GM11168 (cell line): ENCODE measurements around the gene FOXC2.
"Not testable (repeated sequence)": the region's sequence is repeated elsewhere in the genome, so short reads cannot be mapped to it uniquely, and the experiment has no call there.

Experiments used
- in situ Hi-C: fragments of 300-500 bp; cut with MboI; formaldehyde crosslinking; loops from one replicate; pipeline ENCODE4 v1.12.0; 2022; ENCODE audit warnings: low sequenced_read_pairs; ENCODE audit not compliant: unreplicated experiment

The FOXC2 gene

DNA sequence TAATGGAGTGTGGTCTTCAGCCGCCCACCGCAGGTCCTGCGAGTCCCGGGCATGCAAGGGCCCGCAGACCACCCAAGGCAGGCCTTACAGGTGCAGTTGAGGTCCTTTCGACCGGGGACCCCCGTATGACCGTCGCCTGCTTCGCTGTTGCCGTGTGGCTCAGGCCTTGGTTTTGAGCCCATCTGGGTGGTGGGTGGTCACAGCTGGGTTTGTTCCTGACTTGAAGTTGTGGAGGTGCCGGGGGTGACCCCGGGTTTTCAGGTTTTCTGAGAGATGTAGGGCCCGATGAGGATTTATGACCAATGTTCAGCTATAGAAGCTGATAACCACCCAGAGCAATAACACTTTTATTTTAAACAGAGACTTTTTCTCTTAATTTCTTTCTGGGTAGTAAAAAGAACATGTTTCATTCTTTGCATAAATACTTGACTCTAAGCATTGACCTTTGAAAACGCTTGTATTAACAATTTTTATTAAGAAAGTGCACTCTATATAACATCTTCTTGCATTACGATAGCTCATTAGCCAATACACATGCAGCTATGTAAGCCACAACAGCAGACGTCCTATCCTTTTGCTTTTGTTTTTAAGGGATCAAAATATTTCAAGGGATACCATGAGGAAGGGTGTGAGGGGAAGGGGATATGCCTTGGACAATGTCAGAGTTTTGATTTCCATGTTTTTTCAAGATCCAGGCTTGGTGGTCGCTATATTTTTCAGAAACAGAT is 13.6 kb downstream of the FOXC2 start:
- in situ Hi-C loops: no loop called here

DNA sequence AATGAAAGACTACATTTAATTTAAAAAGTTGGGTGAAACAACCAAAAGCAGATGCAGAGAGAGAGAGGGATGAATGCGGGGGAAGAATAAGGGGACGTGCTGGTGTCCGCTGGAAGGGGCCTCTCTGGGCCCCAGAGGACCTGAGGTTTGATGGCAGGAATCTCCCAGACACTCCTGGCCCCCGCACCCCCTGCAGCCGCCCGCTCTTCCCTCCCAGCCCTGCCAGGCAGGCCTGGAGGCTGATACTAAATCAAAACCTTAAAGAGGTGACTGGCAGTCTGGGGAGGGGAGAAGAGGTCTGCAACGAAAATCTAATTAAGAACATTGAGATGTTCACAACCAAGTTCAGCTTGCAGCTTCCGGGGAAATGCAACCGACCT is 14.2 kb downstream of the FOXC2 start:
- in situ Hi-C loops: no loop called here

GRCh38 chr16:86581458-86581857 is 14.8 kb downstream of the FOXC2 start:
- in situ Hi-C loops: no loop called here

DNA sequence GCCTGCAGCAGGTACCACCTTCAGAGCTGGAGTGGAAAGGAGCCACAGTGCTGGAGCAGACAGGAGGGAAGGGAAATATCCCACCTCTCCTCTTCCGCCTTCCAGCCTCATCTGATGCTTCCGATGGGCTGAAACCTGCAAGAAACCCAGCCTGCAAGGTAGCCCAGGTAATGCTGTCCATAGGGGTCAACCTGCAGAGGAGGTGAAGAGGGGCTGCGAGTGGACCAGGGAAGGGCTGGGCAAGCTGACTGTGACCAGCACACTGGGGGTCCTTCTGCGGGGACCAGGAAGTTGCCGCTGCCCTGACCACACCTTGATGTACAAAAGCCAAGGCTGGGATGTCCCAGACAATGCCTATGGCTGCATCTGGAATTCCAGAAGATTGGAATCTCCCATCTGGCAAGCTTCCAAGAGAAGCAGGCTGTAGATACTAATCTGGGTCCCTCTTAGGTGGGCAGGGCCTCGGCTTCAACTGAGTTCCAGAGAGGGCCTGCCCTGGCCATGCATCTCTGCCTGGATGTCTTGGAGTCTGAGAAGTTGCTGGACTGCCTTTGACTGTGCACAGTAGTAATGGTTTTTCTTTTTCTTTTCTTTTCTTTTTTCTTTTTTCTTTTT is 17.5 kb downstream of the FOXC2 start:
- in situ Hi-C loops: no loop called here

DNA sequence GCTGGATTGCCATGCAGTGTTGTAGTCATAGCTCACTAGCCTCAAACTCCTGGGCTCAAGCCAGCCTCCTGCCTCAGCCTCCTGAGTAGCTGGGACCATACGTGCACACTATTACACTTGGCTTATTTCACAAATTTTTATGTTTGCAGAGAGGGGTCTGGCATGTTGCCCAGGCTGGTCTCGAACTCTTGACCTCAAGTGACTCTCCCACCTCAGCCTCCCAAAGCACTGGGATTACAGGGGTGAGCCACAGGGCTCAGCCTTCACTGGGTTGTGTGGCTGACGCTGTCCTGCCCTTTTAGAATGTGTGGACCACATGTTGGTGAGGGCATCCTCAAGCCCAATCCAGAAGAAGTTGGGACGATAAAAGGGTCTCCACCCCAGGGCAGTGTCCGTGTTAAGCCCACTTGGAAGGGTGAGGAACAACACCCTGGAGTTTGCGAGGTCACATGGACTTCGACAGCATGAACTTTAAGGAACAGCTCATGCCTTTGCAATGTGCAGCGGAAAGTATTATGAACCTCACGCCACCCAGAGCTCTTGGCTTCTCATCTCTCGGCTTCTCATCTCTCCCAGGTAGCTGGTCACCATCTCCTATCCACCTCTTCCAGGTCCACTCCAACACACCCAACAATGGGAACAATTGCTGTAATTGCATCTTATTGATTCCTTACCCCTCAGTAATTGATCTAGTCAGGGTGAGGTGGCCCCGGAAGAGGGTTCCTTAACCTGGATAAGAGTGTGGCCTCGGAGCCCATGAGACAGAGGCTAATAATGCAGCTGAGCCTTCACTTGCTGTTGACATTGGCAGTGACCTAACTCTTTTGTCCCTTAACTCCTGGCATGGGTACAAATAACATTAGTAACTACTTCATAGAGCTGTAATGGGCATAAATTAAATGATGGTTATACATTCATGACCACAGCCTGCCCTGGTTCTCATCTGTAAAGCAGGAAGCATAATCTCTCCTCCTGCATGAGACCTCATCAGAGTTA is 18.4 kb downstream of the FOXC2 start:
- in situ Hi-C loops: no loop called here

GRCh38 chr16:86585821-86586611 is 19.4 kb downstream of the FOXC2 start:
- in situ Hi-C loops: no loop called here

GRCh38 chr16:86587487-86587886 is 20.9 kb downstream of the FOXC2 start:
- in situ Hi-C loops: no loop called here

- in situ Hi-C loops: not testable (repeated sequence)
Measured at GRCh38 chr16:86587955-86588354, 21.3 kb downstream of the FOXC2 start.

DNA sequence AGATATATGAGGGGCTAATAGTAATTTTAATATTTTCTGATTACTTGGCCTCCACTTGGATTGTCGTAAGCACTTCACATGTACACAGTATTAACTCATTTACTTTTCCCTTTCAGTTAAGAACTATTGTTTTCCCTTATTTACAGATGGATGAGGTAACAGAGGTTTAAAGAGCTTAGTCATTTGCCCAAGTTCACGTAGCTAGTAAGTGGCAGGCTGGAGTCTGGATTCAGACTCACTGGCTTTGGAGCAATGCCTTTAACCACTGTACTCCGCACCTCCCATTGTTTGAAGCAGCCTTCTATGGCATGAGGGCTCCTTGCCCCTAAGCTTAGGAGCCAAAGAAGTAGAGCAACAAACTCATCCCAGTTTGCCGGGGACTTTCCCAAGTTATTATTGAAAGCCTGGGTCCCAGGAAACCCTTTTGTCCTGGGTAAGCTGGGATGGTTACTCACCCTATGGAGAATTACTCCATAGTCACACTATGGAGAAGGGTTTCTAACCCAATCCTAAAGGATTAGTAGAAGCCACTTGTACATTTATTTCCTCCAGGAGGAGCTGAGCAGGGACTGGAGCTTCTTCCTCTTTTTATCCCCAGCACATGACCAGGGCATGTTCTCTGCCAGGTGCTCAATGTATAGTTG is 24.0 kb downstream of the FOXC2 start:
- in situ Hi-C loops: no loop called here

GRCh38 chr16:86591270-86591669 is 24.6 kb downstream of the FOXC2 start:
- in situ Hi-C loops: no loop called here

- in situ Hi-C loops: no loop called here
Measured at GRCh38 chr16:86593913-86594620, 27.4 kb downstream of the FOXC2 start.

DNA sequence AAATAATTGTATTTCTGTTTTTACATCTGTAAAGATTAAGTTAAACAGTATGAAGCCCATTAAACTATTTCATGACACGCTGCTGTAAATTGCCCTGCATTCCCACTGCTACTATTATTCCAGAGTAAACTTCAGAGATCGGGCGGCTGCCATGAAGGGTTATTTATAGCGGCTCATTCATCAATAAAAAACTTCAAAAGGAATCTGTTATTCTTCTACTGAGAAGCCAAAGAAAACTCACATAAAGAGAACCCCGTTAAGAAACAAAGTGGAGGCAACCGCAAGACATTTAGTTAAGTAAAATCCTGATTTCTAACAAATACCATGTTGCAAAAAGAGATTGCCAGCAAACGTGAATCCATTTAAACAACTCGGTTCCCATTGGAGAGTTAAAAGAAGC is 28.1 kb downstream of the FOXC2 start:
- in situ Hi-C loops: no loop called here

- in situ Hi-C loops: no loop called here
Measured at GRCh38 chr16:86595983-86596605, 29.5 kb downstream of the FOXC2 start.

- in situ Hi-C loops: no loop called here
Measured at GRCh38 chr16:86597126-86597879, 30.7 kb downstream of the FOXC2 start.

GRCh38 chr16:86597880-86598606 is 31.4 kb downstream of the FOXC2 start:
- in situ Hi-C loops: no loop called here

GRCh38 chr16:86598607-86599565 is 32.3 kb downstream of the FOXC2 start:
- in situ Hi-C loops: no loop called here
